A549 (cell line): ENCODE results near the gene C11orf98.

Experiments used
- HOXA7 ChIP-seq: fragments of 250-450 bp; sonication (Bioruptor Pico); IDR thresholded peaks from 2 replicates; pipeline ENCODE4 v1.5.0; 2020; ENCODE audit warnings: mild to moderate bottlenecking, moderate library complexity
- MYC ChIP-seq: IDR thresholded peaks from 2 replicates; pipeline ENCODE4 v1.6.1; 2012; ENCODE audit warnings: mild to moderate bottlenecking, inconsistent platforms, low read length, improper control_type of control experiment, borderline replicate concordance
- POLR2A ChIP-seq: IDR thresholded peaks from 2 replicates; pipeline ENCODE4 v1.6.1; 2012; ENCODE audit warnings: mild to moderate bottlenecking, low read length
- POLR2AphosphoS2 ChIP-seq: conservative IDR thresholded peaks from 2 replicates; pipeline ENCODE4 v1.6.1; 2012; ENCODE audit warnings: low read length, improper control_type of control experiment, inconsistent platforms
- RCOR1 ChIP-seq: fragments of 150-350 bp; IDR thresholded peaks from 2 replicates; pipeline ENCODE4 v1.6.1; 2014; ENCODE audit warnings: antibody characterized with exemption, low read length, low read depth
- SMC3 ChIP-seq: fragments of >200 bp; sonication (Bioruptor Twin); formaldehyde crosslinking; IDR thresholded peaks from 3 replicates; pipeline ENCODE4 v1.6.1; 2018; ENCODE audit warnings: inconsistent platforms
- TF ChIP-seq, protein P1 (sequence below): fragments of >200 bp; sonication (Bioruptor Twin); formaldehyde crosslinking; IDR thresholded peaks from 3 replicates; pipeline ENCODE4 v1.5.1; 2016

DNA sequence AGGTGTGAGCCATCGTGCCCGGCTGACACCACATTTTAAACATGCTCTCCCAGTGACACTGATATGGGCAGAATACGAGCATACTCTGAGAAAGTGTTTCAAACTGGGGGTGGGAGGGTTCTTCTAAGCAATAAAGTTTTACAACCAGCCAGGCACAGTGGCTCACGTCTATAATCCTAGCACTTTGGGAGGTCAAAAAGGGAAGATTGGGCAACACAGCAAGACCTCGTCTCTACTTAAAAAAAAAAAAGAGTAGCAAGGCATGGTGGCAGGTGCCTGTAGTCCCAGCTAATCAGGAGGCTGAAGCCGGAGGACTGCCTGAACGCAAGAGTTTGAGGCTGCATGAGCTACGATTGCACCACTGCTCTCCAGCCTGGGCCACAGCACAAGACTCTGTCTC is 20.8 kb downstream of the C11orf98 start:
- TF ChIP-seq RCOR1: no peak
- no peak for TF ChIP-seq SMC3
- TF ChIP-seq HOXA7 (CRISPR knock-in tag): no peak
- TF ChIP-seq, protein P1, sequence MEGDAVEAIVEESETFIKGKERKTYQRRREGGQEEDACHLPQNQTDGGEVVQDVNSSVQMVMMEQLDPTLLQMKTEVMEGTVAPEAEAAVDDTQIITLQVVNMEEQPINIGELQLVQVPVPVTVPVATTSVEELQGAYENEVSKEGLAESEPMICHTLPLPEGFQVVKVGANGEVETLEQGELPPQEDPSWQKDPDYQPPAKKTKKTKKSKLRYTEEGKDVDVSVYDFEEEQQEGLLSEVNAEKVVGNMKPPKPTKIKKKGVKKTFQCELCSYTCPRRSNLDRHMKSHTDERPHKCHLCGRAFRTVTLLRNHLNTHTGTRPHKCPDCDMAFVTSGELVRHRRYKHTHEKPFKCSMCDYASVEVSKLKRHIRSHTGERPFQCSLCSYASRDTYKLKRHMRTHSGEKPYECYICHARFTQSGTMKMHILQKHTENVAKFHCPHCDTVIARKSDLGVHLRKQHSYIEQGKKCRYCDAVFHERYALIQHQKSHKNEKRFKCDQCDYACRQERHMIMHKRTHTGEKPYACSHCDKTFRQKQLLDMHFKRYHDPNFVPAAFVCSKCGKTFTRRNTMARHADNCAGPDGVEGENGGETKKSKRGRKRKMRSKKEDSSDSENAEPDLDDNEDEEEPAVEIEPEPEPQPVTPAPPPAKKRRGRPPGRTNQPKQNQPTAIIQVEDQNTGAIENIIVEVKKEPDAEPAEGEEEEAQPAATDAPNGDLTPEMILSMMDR: no peak
- TF ChIP-seq POLR2AphosphoS2: no peak
- TF ChIP-seq MYC: no peak
- no peak for TF ChIP-seq POLR2A
